Astrocyte (in vitro differentiated cells and primary cell): ENCODE data around the gene EML6.

Experiments used
- EZH2 ChIP-seq: IDR thresholded peaks from 2 replicates; pipeline ENCODE4 v1.6.1; 2012; ENCODE audit warnings: mild to moderate bottlenecking, low read length, inconsistent platforms; ENCODE audit not compliant: insufficient read depth
- TF ChIP-seq, protein P1 (sequence below): IDR thresholded peaks from 2 replicates; pipeline ENCODE4 v1.5.1; 2011; ENCODE audit warnings: low read depth, mild to moderate bottlenecking, inconsistent platforms, low read length, moderate library complexity; ENCODE audit not compliant: insufficient read depth

DNA sequence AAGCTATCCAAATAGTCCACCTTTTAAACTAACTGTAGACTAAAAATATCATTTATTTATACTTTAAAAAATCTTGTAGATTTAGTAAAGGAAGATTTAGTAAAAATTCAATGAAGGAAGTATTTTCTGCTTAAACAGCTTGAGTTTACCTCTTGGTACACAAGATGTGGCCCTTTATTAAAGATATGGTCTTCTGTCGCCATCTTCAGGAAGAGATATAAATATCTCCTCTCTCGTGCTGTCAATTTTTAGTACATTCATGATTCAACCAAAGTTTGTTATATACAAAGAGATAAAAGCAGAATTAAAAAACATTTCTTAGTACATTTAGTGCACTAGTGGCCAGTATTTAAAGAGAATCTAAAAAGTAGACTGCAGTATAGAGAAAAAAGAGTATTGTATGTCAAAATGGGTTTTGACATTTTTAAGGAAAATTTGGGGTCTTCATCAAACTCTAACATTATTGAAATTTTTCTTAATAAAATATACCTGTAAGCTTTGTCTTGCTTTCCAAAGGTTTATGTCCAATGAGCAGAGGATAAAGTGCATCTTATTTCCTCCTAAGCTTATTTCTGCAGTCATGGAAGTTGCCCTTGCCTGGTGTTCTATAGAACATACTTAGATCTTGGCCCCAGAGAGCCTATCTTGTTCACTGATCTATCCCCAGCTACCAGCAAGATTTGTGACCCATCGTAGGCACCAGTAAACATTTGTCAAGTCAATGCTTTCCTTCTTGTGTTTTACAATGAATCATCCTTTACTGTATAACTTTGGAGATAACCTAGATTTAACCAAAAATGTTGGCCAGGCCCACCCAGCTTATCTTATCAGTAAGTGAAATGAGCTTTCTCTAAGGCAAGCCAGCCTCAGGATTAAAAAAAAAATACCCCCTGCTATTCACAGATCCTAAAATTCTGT is 18.5 kb upstream of the EML6 start:
- TF ChIP-seq, protein P1, sequence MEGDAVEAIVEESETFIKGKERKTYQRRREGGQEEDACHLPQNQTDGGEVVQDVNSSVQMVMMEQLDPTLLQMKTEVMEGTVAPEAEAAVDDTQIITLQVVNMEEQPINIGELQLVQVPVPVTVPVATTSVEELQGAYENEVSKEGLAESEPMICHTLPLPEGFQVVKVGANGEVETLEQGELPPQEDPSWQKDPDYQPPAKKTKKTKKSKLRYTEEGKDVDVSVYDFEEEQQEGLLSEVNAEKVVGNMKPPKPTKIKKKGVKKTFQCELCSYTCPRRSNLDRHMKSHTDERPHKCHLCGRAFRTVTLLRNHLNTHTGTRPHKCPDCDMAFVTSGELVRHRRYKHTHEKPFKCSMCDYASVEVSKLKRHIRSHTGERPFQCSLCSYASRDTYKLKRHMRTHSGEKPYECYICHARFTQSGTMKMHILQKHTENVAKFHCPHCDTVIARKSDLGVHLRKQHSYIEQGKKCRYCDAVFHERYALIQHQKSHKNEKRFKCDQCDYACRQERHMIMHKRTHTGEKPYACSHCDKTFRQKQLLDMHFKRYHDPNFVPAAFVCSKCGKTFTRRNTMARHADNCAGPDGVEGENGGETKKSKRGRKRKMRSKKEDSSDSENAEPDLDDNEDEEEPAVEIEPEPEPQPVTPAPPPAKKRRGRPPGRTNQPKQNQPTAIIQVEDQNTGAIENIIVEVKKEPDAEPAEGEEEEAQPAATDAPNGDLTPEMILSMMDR = peak; percentile 55
- no peak for TF ChIP-seq EZH2
